CD4-positive, alpha-beta T cell treated with Interleukin-15 for 4 hours (primary cell): ENCODE data around the gene CDC14B.
"Not testable (repeated sequence)": the region's sequence is repeated elsewhere in the genome, so short reads cannot be mapped to it uniquely, and the experiment has no call there.

Experiments used
- DNase-seq: peaks from one replicate; pipeline ENCODE4 v3.0.0-alpha.2; 2020; ENCODE audit warnings: low spot score

CDC14B gene

GRCh38 chr9:96587338-96588315, 32.0 kb downstream of the CDC14B start:
- DNase-seq = no peak

DNA sequence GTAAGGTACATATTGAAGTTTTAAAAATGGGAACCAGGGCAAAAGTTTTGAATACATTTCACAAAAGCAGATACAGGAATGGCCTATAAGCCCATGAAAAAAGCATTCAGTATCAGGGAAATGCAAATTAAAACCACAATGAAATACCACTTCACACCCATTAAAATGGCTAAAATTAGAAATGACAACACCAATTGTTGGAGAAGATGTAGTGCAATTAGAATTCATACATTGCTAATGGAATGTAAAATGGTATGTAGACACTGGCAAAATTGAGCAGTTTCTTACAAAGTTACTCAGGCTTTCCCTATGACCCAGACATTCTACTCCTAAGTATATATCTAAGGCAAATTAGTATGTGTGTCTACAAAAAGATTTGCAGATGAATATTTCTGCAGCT, 34.2 kb downstream of the CDC14B start:
- DNase-seq = no peak

GRCh38 chr9:96582199-96582598, 37.4 kb downstream of the CDC14B start:
- not testable (repeated sequence) for DNase-seq

DNA sequence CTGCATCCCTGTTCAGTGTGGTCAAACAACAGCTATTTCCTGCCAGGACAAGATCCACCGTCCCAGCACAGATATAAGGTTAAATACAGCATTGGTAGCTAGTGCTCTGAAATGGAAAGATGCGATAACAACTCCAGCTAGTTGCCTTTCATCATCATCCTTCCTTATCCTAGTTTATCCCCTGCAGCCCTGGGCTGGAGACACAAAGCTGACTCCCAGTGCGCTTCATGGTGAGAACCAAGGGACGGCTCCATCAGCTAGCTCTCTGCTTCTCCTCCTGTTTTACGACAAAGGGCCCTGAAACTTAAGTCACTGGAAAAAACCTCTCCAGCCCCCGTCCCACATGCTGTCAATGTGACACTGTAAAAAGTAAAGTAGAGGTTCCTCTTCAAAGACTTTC, 37.9 kb downstream of the CDC14B start:
- DNase-seq = no peak

- DNase-seq = no peak
These were observed 38.3 kb downstream of the CDC14B start for GRCh38 chr9:96581301-96581700.

GRCh38 chr9:96574931-96575351, 44.7 kb downstream of the CDC14B start:
- DNase-seq = no peak

GRCh38 chr9:96574455-96574854, 45.2 kb downstream of the CDC14B start:
- no peak for DNase-seq

DNA sequence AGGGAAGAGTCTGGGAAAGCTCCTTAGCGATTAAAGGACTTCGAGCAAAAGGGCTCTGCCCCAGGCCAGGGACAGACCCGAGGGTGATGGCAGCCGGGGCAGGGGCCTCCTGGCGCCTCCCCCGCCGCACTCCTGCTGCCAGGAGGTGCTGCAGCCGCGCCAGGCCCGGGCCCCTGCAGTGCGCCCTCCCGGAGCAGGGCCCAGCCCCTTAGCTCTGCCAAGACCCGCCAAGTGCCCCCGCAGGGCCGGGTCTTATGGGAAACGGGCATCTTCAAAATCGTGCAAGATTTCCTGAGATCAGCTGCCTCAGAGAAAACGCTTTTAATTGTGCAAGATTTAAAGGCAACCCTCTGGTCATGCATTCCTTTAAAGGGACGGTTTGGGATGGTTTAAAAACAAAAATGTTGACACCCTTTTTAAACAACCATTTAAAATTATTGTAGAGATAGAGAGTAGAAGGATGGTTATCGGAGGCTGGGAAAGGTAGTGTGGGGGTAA, 52.4 kb downstream of the CDC14B start:
- peak; percentile 2 for DNase-seq

DNA sequence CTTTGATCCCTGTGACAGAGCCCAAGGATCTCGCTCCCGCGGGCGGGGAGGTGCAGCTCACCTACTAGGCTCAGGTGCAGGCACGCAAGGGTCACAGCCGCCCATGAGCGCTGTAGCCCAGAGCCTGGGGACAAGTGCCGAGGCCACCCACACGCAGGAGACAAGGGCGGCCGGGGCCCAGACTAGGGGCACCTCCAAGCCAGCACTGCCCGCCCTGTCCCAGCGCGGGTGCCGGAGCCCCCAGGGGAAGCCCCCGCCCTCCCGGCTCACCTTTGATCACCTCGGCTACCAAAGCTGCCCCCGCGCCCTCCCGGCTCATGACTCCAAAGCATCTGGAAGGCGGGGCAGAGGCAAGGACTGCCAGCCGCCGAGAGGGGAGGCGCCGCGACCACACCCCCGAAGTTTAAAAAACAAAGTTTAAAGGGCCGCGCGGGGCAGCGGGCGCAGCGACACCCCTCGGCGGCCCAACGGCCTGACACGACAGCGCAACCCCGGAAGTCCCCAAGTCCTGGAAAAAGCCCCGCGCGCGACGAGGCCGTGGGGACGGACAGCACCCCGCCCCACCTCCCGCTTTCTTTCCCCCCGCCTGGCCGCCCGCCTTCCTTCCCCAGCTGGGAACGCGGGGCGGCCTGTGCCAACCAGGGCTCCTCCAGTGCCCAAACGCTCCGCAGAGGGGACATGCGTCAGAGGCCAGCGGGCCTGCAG, 53.0 kb downstream of the CDC14B start:
- DNase-seq = peak; percentile 80

DNA sequence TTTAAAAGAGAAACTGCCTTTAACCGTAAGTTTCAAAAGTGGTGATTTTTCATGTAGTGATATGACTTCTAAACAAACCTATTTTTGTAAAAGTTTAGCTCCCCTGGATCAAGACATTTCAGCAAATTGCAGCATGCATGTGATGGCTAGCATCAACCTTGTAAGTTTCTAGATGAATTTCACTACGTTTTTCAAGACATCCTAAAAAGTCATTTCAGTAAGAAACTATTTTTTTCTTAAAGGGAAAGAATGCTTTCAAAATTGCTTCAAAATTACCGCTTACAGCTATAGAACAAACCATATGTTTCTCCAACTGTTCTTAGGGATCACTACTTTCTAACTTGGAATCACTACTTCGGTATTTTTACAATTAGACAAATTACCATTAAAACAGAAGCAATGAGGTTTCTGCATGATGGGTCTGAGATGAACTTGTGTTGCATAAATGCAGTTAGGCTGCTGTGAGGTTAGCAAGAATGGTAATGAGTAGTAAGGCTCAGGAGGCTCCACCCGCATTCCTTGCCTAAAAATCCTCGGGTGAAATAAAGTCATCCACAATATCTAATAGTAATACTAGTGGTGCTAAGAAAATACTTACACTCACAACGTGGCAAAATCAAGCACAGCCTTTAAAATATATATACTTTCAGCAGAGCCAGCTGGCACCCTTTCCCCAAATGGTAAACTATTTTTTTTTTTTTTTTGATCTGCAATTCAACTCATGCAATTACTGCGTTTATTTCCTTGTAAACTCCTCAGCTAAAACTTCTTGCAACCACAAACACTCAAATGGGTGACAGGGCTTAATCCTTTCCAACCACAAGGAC, 53.8 kb downstream of the CDC14B start:
- DNase-seq = no peak

- DNase-seq = no peak
These were observed 55.4 kb downstream of the CDC14B start for GRCh38 chr9:96564217-96564616.

GRCh38 chr9:96559339-96559943, 60.2 kb downstream of the CDC14B start:
- DNase-seq = no peak

- DNase-seq = no peak
These were observed 61.7 kb downstream of the CDC14B start for GRCh38 chr9:96557921-96558320.

DNA sequence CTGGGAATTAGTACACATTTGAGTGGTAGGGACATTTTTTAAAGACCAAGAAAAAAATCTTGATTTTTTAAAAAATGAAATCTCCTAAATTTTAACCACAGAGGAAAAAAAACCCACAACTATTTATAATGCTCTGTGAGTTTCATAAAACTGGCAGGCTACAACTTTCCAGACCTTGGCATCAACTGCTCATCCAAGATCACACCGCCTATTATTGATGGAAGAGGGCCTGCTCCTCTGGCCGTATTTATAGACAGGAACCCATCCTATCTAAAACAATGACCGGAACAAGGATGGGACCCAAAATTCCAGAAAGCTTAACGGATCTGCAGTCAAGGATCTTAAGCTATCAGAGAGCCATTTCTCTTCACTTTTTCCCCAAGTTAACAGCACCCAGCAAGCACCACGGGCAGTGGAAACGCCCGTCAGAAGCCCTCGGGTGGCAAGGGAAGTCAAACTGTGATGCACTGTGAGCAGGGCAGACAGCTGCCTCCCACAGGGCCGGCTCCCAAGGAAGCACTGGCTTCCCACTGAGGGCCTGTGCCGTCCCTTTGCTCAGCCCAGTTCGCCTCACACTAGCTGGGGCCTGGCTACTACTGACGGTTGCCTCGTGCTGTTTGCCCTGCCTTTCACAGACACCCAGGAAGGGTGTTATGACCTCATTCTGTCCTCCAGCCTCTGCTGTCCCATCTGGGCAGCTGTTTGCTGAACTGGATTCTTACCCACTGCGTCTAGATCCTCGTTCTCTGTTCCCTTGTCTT, 62.8 kb downstream of the CDC14B start:
- DNase-seq = no peak

DNA sequence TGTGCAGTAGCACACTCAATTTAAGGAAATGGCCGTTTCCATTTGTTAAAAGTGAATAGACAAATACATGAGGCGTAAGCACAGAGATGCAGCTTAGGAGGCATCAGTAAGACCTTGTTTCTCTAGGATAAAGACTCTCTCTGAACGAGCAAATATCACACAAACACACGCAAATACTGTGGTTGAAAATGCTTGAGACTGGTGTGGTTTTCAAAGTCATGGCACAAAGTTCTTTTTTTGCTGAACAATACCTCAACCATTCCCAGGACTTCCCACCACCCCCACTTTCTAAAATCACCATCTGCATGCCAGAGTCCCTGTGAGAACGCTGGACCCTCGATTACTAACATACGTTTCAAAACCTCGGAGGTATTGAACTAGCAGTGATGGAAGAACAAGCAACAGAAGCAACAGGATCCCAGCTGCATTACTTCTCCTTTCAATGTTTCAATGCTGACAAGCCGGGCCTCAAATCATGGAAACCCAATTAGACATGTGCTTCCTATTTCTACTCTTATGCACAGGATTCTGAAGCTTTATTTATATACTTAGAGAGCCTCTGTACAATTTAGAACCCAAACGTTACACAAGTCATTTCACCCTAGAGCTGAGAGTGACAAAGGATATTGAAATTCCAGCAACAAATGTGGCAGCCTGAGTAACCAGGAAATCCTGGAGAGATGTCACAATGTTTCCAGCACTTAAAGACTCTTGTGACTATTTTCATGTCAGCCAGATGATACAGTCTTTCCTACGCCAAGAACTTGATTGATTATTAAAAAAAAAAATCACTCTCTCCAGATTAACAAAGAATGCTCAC, 63.9 kb downstream of the CDC14B start:
- DNase-seq = no peak

DNA sequence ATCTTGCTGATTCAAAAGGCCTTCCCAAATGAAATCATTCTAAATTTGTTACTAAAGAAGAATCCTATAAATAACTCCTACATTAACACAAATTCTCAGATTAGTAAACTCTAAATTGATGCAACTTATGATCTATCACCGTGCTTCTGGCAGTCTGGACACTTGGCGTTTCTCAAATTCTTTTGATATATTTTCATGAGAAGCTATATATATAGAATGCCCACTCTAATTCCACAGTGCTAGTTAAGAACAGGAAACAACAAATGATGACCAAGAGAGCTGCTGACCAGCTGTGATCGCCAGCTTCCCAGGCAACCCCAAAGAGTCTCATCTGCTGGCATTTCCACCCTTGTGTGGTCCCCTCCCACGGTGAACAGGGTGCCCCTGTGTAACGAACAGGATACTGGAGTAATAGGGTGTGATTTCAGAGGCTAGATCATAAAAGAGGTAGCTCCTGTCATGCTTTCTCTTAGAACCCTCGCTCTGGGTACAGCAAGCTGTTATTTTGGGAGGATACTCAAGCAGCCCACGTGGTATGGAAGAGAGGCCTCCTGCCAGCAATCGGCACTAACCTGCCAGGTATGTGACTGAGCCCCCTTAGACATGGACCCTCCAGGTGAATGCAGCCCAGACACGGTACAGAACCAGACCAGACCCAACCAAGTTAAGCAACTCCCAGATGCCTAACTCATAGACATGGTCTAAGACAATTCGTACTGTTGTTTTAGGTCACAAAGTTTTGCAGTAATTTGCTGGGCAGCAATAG, 64.7 kb downstream of the CDC14B start:
- no peak for DNase-seq

DNA sequence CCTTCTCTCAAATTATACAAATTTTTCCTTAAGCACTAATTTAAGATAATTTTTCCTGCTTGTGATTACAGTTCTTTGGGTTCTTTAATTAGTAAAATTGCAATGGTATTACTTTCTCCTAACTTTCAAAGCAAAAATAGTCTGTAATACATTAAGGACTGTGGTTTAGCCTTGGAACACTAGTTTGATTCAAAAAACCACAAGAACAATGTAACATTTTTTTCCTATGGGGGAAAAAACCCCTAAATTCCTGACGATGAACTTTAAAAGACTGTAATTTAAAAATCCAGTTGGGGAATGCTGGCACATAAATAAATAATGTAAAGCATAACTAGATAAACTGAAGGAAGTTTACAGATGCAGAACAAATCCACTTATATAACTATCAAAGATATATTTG, 65.3 kb downstream of the CDC14B start:
- no peak for DNase-seq

- DNase-seq = no peak
These were observed 66.6 kb downstream of the CDC14B start for GRCh38 chr9:96553070-96553469.

- no peak for DNase-seq
These were observed 68.2 kb downstream of the CDC14B start for GRCh38 chr9:96551403-96551802.
